Endothelial cell (in vitro differentiated cells): Measurements from ENCODE around the gene KRT32. TPM values are rescaled to one million over a fixed set of nuclear protein-coding genes. Genes with fewer than 3 reads are reported as not detected.
"Not testable (repeated sequence)": the region's sequence is repeated elsewhere in the genome, so short reads cannot be mapped to it uniquely, and the experiment has no call there.

Experiments used
- DNase-seq: peaks from one replicate; pipeline ENCODE4 v3.0.0; 2021; ENCODE audit warnings: low spot score
- H3K27ac Mint-ChIP-seq: one replicate; pipeline ENCODE4 v1.8.0; 2021; ENCODE audit warnings: mixed read lengths, inconsistent platforms; ENCODE audit not compliant: unreplicated experiment
- H3K27me3 Mint-ChIP-seq: one replicate; pipeline ENCODE4 v1.8.0; 2021; ENCODE audit warnings: mild to moderate bottlenecking, moderate library complexity, mixed read lengths, inconsistent platforms; ENCODE audit not compliant: unreplicated experiment
- H3K36me3 Mint-ChIP-seq: one replicate; pipeline ENCODE4 v1.8.0; 2021; ENCODE audit warnings: mild to moderate bottlenecking, low read depth, mixed read lengths, inconsistent platforms; ENCODE audit not compliant: unreplicated experiment
- H3K4me1 Mint-ChIP-seq: one replicate; pipeline ENCODE4 v1.8.0; 2021; ENCODE audit warnings: mild to moderate bottlenecking, mixed read lengths, inconsistent platforms; ENCODE audit not compliant: unreplicated experiment
- H3K4me3 Mint-ChIP-seq: one replicate; pipeline ENCODE4 v1.8.0; 2021; ENCODE audit warnings: mild to moderate bottlenecking, mixed read lengths, inconsistent platforms; ENCODE audit not compliant: unreplicated experiment
- H3K9me3 Mint-ChIP-seq: one replicate; pipeline ENCODE4 v1.8.0; 2021; ENCODE audit warnings: mixed read lengths, inconsistent platforms; ENCODE audit not compliant: unreplicated experiment
- CTCF ChIP-seq: fragments of 200-600 bp; sonication (generic); IDR thresholded peaks from one replicate; pipeline ENCODE4 v1.5.0; 2021; ENCODE audit warnings: antibody characterized with exemption; ENCODE audit not compliant: unreplicated experiment
- total RNA-seq: library from RNA; stranded (reverse); fragmentation: NEBNext Ultra II Directional; extraction: Animal tissue kit (Norgen Biotek cat#: 25700); gene quantifications from one replicate; pipeline ENCODE4 v1.2.1, GENCODE V29; 2021; ENCODE audit not compliant: unreplicated experiment

The KRT32 gene
- total RNA-seq, 1 donor from 2014 or later: not detected

GRCh38 chr17:41434415-41434814, 32.8 kb downstream of the KRT32 start:
- no peak for TF ChIP-seq CTCF
- no peak overlapping the region for H3K27ac Mint-ChIP-seq
- no peaks in the 10 kb centered on the region for H3K9me3 Mint-ChIP-seq

GRCh38 chr17:41434005-41434404, 33.2 kb downstream of the KRT32 start:
- H3K9me3 Mint-ChIP-seq: no peaks in the 10 kb centered on the region
- H3K36me3 Mint-ChIP-seq: no peaks in the 10 kb centered on the region
- H3K4me3 Mint-ChIP-seq: no peak overlapping the region
- no peak for DNase-seq
- TF ChIP-seq CTCF: no peak
- H3K27ac Mint-ChIP-seq: no peak overlapping the region
- no peaks in the 10 kb centered on the region for H3K27me3 Mint-ChIP-seq
- no peaks in the 10 kb centered on the region for H3K4me1 Mint-ChIP-seq

More at GRCh38 chr17:41434415-41434814, 32.8 kb downstream of the KRT32 start:
- no peak for DNase-seq
- no peaks in the 10 kb centered on the region for H3K4me1 Mint-ChIP-seq
- H3K36me3 Mint-ChIP-seq: no peaks in the 10 kb centered on the region
- no peaks in the 10 kb centered on the region for H3K27me3 Mint-ChIP-seq
- no peak overlapping the region for H3K4me3 Mint-ChIP-seq

- H3K36me3 Mint-ChIP-seq: no peaks in the 10 kb centered on the region
- no peak overlapping the region for H3K4me3 Mint-ChIP-seq
- no peaks in the 10 kb centered on the region for H3K27me3 Mint-ChIP-seq
- TF ChIP-seq CTCF: no peak
- no peak for DNase-seq
- no peaks in the 10 kb centered on the region for H3K9me3 Mint-ChIP-seq
- H3K4me1 Mint-ChIP-seq: no peaks in the 10 kb centered on the region
- H3K27ac Mint-ChIP-seq: no peak overlapping the region
These were observed 33.6 kb downstream of the KRT32 start for GRCh38 chr17:41433586-41433985.

DNA sequence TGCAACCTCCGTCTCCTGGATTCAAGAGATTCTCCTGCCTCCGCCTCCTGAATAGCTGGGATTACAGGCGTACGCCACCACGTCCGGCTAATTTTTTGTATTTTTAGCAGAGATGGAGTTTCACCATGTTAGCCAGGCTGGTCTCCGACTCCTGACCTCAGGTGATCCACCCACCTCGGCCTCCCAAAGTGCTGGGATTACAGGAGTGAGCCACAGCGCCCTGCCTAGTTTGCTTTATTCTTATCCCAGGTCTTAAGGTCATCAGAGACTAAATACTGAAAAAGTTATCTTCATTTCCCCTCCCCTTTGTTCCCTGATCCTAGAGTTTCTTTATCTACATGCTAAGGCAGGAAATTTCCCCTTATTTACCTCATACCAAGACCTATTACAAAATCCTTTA, 36.8 kb downstream of the KRT32 start:
- H3K9me3 Mint-ChIP-seq, H3K27me3 Mint-ChIP-seq, H3K4me1 Mint-ChIP-seq, DNase-seq, H3K4me3 Mint-ChIP-seq, H3K36me3 Mint-ChIP-seq, H3K27ac Mint-ChIP-seq: not testable (repeated sequence)

GRCh38 chr17:41429667-41430066, 37.5 kb downstream of the KRT32 start:
- no peaks in the 10 kb centered on the region for H3K36me3 Mint-ChIP-seq
- H3K27ac Mint-ChIP-seq: no peak overlapping the region
- H3K9me3 Mint-ChIP-seq: no peaks in the 10 kb centered on the region

More at GRCh38 chr17:41429667-41430066, 37.5 kb downstream of the KRT32 start:
- no peak for DNase-seq
- no peak for TF ChIP-seq CTCF
- H3K4me1 Mint-ChIP-seq: no peaks in the 10 kb centered on the region
- H3K4me3 Mint-ChIP-seq: no peak overlapping the region
- H3K27me3 Mint-ChIP-seq: no peaks in the 10 kb centered on the region
